ENCODE results near the gene NPTXR. TPM values are rescaled to one million over a fixed set of nuclear protein-coding genes. Genes with fewer than 3 reads are reported as not detected.

Gene NPTXR
- total and polyA plus RNA-seq, 2 donors from 2014 or later = 1.1 to 12.5 TPM

DNA sequence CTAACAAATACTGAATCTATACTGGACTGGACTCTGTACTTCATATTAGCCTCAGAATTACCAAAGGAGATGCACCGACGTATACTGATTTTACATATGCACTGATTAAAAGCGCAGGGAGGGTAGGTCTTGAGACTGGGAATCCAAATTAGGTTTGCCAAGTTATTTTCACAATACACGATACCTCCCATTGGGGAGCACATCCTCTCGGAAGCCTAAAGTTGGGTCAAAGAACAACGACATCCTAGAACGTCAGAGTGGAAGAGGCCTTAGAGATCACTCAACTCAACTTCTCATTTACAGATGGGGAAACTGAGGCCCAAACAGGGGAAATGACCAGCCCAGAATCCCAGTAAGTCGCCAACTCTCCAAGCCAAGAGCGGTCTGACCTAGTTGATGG lies 50.5 kb downstream of the NPTXR start:
- Histone ChIP-seq H3K4me3 (ENCODE audit: low read length in 3 of 3) (peak overlapping the region; percentile 89 to 95 (median 93)), H3K36me3 (ENCODE audit: control insufficient read depth in 2 of 3, insufficient read depth in 3 of 3, low read length in 3 of 3) (peaks cover 2 to 8% (median 3%) of the 10 kb centered on the region in 3 donors), H3K27ac (ENCODE audit: low read depth in 2 of 2, low read length in 2 of 2) (peak overlapping the region; percentile 32 to 53), H3K9ac (ENCODE audit: low read length in 3 of 3) (peak overlapping the region; percentile 79 to 90 (median 83)), H3K9me3 (ENCODE audit: control insufficient read depth in 2 of 3, insufficient read depth in 1 of 3, low read length in 3 of 3) (no peaks in the 10 kb centered on the region), H3K4me1 (ENCODE audit: control insufficient read depth in 2 of 3, insufficient read depth in 2 of 3, low read depth in 1 of 3, low read length in 3 of 3) (peaks cover 2 to 9% (median 9%) of the 10 kb centered on the region in 3 donors), H3K27me3 (ENCODE audit: control insufficient read depth, insufficient read depth, low read length) (no peaks in the 10 kb centered on the region)
- no peak for DNase-seq
- TF ChIP-seq, protein P1, sequence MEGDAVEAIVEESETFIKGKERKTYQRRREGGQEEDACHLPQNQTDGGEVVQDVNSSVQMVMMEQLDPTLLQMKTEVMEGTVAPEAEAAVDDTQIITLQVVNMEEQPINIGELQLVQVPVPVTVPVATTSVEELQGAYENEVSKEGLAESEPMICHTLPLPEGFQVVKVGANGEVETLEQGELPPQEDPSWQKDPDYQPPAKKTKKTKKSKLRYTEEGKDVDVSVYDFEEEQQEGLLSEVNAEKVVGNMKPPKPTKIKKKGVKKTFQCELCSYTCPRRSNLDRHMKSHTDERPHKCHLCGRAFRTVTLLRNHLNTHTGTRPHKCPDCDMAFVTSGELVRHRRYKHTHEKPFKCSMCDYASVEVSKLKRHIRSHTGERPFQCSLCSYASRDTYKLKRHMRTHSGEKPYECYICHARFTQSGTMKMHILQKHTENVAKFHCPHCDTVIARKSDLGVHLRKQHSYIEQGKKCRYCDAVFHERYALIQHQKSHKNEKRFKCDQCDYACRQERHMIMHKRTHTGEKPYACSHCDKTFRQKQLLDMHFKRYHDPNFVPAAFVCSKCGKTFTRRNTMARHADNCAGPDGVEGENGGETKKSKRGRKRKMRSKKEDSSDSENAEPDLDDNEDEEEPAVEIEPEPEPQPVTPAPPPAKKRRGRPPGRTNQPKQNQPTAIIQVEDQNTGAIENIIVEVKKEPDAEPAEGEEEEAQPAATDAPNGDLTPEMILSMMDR (IDR thresholded peaks at IDR 0.05; ENCODE audit: borderline replicate concordance, extremely low read depth, insufficient read depth) = no peak
- no peak for FAIRE-seq
- intact Hi-C loops (cut with DNase I) = no loop called here

- Histone ChIP-seq H3K9me3 (ENCODE audit: control insufficient read depth in 2 of 3, insufficient read depth in 1 of 3, low read length in 3 of 3) (no peaks in the 10 kb centered on the region), H3K36me3 (ENCODE audit: control insufficient read depth in 2 of 3, insufficient read depth in 3 of 3, low read length in 3 of 3) (peaks cover 2 to 8% (median 3%) of the 10 kb centered on the region in 3 donors), H3K4me1 (ENCODE audit: control insufficient read depth in 2 of 3, insufficient read depth in 2 of 3, low read depth in 1 of 3, low read length in 3 of 3) (peaks cover 2 to 11% (median 9%) of the 10 kb centered on the region in 3 donors), H3K27ac (ENCODE audit: low read depth in 2 of 2, low read length in 2 of 2) (no peak overlapping the region), H3K9ac (ENCODE audit: low read length in 3 of 3) (peak overlapping the region in 2 of 3 donors; percentile 79 to 83), H3K27me3 (ENCODE audit: control insufficient read depth, insufficient read depth, low read length) (no peaks in the 10 kb centered on the region), H3K4me3 (ENCODE audit: low read length in 3 of 3) (peak overlapping the region; percentile 89 to 95 (median 93))
- FAIRE-seq (no peak), DNase-seq (no peak)
- intact Hi-C loops (cut with DNase I) = no loop called here
- TF ChIP-seq, protein P1 (IDR thresholded peaks at IDR 0.05; ENCODE audit: borderline replicate concordance, extremely low read depth, insufficient read depth) = no peak
These were observed 51.0 kb downstream of the NPTXR start for GRCh38 chr22:38792833-38793232.

DNA sequence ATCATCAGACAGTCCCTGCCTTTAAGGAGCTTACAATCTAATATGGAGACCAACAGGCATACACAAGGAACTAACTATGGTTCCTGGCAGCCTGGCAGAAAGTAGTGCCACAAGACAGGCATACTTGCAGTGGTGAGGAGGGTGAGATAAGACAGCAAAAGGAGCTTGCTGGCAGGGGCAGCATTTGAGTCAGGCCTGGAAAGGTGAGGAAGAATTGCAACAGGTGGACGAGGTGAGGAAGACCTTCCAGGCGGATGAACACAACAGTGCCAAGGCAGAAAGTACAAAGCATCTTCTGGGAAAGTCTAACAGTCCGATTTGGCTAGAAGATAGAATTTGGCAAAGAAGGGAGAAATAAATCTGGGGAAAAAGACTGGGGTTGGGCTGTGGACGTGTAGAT lies 54.2 kb downstream of the NPTXR start:
- TF ChIP-seq, protein P1 (IDR thresholded peaks at IDR 0.05; ENCODE audit: borderline replicate concordance, extremely low read depth, insufficient read depth) = no peak
- Histone ChIP-seq H3K27ac (ENCODE audit: low read depth in 2 of 2, low read length in 2 of 2) (no peak overlapping the region), H3K4me3 (ENCODE audit: low read length in 3 of 3) (no peak overlapping the region), H3K9me3 (ENCODE audit: control insufficient read depth in 2 of 3, insufficient read depth in 1 of 3, low read length in 3 of 3) (no peaks in the 10 kb centered on the region), H3K36me3 (ENCODE audit: control insufficient read depth in 2 of 3, insufficient read depth in 3 of 3, low read length in 3 of 3) (peaks cover 2 to 8% (median 3%) of the 10 kb centered on the region in 3 donors), H3K9ac (ENCODE audit: low read length in 3 of 3) (no peak overlapping the region), H3K27me3 (ENCODE audit: control insufficient read depth, insufficient read depth, low read length) (no peaks in the 10 kb centered on the region), H3K4me1 (ENCODE audit: control insufficient read depth in 2 of 3, insufficient read depth in 2 of 3, low read depth in 1 of 3, low read length in 3 of 3) (peaks cover 2 to 15% (median 9%) of the 10 kb centered on the region in 3 donors)
- FAIRE-seq (no peak), DNase-seq (peak in 1 of 5 donors; percentile 2)
- intact Hi-C loops (cut with DNase I) = no loop called here

DNA sequence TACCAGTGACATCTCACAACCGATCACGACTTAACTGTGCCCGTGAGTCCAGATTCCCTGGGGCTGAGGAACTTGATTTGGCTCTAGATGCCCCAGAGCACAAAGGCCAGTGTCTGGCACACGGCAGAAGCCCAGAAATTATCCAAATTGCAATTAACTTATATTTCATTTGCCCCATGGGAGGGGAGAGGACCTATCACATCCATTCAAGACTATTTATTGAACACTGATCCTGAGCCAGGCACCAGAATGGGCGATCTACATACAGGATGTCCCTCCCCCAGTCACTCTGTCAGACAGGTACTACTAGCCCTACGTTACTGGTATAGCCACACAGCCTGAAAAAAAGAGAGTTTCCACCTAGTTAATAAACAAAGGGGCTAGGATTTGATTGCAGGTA lies 55.0 kb downstream of the NPTXR start:
- FAIRE-seq = no peak
- no peak overlapping the region for H3K4me3 ChIP-seq (ENCODE audit: low read length in 3 of 3)
- DNase-seq = no peak
- peak overlapping the region; percentile 2 to 42 for H3K27ac ChIP-seq (ENCODE audit: low read depth in 2 of 2, low read length in 2 of 2)
- no peak overlapping the region for H3K9ac ChIP-seq (ENCODE audit: low read length in 3 of 3)
- peaks cover 2 to 8% (median 3%) of the 10 kb centered on the region in 3 donors for H3K36me3 ChIP-seq (ENCODE audit: control insufficient read depth in 2 of 3, insufficient read depth in 3 of 3, low read length in 3 of 3)
- no peaks in the 10 kb centered on the region for H3K27me3 ChIP-seq (ENCODE audit: control insufficient read depth, insufficient read depth, low read length)
- TF ChIP-seq, protein P1 (IDR thresholded peaks at IDR 0.05; ENCODE audit: borderline replicate concordance, extremely low read depth, insufficient read depth) = no peak
- H3K4me1 ChIP-seq (ENCODE audit: control insufficient read depth in 2 of 3, insufficient read depth in 2 of 3, low read depth in 1 of 3, low read length in 3 of 3) = peaks cover 2 to 11% (median 9%) of the 10 kb centered on the region in 3 donors
- no peaks in the 10 kb centered on the region for H3K9me3 ChIP-seq (ENCODE audit: control insufficient read depth in 2 of 3, insufficient read depth in 1 of 3, low read length in 3 of 3)
- intact Hi-C loops (cut with DNase I) = no loop called here

Measured in kidney (tissue), 14 donors.